Ovary (tissue), 3 donors: ENCODE data around the gene SASS6.

Experiments used
- CTCF ChIP-seq, 3 donors: fragments of 450-650 bp in 2 of 3; fragments of 200-600 bp in 1 of 3; IDR thresholded peaks; one replicate each; pipeline versions ENCODE4 v1.5.1 to v1.8.0; 2016 to 2022; ENCODE audit warnings: antibody characterized with exemption in 3 of 3, mild to moderate bottlenecking in 1 of 3
- POLR2A ChIP-seq: fragments of 450-650 bp; IDR thresholded peaks from one replicate; pipeline ENCODE4 v1.6.1; 2017; ENCODE audit warnings: antibody characterized with exemption, mild to moderate bottlenecking, moderate library complexity
- donor health status: DM: no; HTN: no; CAD: no.

GRCh38 chr1:100177295-100178041 lies 44.7 kb upstream of the SASS6 start:
- no peak for TF ChIP-seq POLR2A
- no peak for TF ChIP-seq CTCF (IDR thresholded peaks at IDR 0.05)
